ENCODE data around the gene HYI.

GRCh38 chr1:43432171-43432860, 21.4 kb downstream of the HYI start:
- TF ChIP-seq, protein P1, sequence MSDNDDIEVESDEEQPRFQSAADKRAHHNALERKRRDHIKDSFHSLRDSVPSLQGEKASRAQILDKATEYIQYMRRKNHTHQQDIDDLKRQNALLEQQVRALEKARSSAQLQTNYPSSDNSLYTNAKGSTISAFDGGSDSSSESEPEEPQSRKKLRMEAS (IDR thresholded peaks at IDR 0.05), result no peak
- TF ChIP-seq, protein P2, sequence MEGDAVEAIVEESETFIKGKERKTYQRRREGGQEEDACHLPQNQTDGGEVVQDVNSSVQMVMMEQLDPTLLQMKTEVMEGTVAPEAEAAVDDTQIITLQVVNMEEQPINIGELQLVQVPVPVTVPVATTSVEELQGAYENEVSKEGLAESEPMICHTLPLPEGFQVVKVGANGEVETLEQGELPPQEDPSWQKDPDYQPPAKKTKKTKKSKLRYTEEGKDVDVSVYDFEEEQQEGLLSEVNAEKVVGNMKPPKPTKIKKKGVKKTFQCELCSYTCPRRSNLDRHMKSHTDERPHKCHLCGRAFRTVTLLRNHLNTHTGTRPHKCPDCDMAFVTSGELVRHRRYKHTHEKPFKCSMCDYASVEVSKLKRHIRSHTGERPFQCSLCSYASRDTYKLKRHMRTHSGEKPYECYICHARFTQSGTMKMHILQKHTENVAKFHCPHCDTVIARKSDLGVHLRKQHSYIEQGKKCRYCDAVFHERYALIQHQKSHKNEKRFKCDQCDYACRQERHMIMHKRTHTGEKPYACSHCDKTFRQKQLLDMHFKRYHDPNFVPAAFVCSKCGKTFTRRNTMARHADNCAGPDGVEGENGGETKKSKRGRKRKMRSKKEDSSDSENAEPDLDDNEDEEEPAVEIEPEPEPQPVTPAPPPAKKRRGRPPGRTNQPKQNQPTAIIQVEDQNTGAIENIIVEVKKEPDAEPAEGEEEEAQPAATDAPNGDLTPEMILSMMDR (IDR thresholded peaks at IDR 0.05), result no peak
- TF ChIP-seq, protein P3, sequence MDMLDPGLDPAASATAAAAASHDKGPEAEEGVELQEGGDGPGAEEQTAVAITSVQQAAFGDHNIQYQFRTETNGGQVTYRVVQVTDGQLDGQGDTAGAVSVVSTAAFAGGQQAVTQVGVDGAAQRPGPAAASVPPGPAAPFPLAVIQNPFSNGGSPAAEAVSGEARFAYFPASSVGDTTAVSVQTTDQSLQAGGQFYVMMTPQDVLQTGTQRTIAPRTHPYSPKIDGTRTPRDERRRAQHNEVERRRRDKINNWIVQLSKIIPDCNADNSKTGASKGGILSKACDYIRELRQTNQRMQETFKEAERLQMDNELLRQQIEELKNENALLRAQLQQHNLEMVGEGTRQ (IDR thresholded peaks at IDR 0.05), result no peak

All from A549 (cell line).